NK-92 treated with Interleukin-12 subunit alpha and Interleukin-12 subunit beta, amount 100 ng/mL, for 24 hours (cell line): Measurements from ENCODE around the gene ZNF473.
"Not testable (repeated sequence)": the region's sequence is repeated elsewhere in the genome, so short reads cannot be mapped to it uniquely, and the experiment has no call there.

Source experiments
- DNase-seq: peaks from one replicate; lab custom pipeline; 2025; lab: John Stamatoyannopoulos, UW

ZNF473 gene

GRCh38 chr19:50099696-50100095 lies 73.9 kb downstream of the ZNF473 start:
- DNase-seq: not testable (repeated sequence)

- not testable (repeated sequence) for DNase-seq
These were observed 75.1 kb downstream of the ZNF473 start for GRCh38 chr19:50100946-50101345.
